ENCODE results near the gene WRNIP1.
A peak's percentile ranks its signal among the peaks of the same experiment; 100 is the strongest.

WRNIP1 gene

DNA sequence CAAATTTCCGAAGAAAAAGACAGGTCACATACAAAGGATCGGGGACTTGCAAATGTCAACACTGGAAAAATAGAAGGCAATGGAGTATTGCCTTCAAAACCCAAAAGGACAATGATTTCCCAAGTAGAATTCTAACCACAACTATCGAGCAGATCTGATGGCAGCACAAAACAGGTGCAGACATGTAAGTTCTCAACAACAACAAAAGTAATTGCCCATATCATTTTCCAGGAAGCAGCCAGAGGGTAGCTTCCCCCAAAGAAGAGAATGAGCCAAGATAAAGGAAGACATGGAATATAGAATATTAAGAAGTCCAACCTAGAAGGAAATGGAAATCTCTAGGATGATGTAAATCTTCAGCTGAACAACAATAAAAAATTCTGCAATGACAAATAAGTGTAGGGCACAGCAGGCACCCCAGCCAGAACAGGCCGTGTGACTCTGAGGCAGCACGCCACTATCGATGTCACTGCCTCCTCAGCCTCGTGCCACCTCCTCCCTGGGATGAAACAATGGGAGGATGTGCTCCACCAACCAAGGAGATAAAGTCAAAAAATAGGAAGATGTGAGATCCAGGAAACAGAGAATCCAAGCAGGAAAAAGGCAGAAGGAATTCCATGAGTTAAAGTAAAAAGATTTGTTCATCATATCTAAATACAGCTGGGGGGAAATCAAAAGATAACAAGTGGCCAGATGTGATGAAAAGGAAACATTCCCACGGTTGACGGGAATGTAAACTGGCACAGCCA is 42.3 kb downstream of the WRNIP1 start:
- peak; percentile 66 for DNase-seq (ENCODE audit: low spot score)

DNA sequence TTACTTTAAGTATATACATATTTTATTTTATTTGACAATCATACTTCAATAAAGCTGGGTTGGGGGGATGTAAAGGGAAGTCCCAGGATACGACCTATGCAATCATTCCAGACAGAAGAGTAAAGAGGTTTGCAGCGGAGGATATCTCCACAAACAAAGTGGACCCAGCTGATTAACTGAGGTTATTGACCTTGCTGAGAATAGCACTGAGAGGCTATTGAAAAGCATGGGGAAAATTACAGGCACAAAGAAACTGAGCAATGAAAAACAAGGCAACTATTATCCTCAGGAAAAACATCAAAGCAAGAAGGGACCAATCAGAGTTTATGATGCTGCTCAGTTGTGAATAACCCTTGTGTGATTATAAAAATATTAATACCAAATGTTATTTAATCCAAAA is 43.8 kb downstream of the WRNIP1 start:
- peak; percentile 61 for DNase-seq (ENCODE audit: low spot score)

DNA sequence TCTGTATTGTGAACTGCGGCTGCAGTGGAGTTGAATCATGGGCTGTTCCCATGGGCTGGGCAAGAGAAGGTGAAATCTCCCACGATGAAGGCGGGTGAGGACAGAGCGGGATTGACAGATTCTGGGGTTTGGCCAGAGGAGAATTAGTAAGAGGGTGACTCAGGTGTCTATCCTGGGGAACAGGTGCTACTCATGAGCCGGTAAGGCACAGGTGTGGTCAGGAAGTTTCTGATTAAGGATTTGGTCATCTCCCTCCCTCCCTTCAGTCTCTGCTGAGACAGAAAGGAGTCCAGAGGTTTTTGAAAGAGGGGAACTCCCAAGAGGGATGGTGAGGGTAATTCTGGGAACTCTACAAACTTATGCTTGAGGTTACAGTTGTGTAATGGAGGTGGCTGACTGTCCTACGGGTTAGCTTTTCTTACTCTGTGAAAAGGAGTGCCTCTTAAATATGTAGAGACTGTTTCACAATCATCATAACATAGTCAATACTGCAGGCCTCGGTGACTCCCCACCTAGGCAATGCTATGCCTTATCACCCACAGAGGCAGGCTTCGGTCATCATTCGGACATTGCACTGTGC is 45.0 kb downstream of the WRNIP1 start:
- DNase-seq (ENCODE audit: low spot score): no peak

DNA sequence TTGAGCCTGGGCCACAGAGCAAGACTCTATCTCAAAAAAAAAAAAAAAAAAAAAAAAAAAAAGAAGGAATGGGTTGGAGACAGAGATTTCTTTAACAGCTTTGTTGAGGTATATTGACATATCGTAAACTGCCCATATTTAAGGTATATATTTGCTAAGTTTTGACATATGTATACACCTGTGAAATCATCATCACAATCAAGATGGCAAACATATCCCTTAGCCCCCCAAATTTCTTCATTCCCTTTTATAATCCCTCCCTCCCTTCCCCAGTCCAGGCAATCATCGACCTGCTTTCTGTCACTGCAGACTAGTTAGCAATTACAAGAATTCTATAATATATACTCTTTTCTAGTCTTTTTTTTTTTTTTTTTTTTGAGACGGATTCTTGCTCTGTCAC is 47.5 kb downstream of the WRNIP1 start:
- DNase-seq (ENCODE audit: low spot score): no peak

DNA sequence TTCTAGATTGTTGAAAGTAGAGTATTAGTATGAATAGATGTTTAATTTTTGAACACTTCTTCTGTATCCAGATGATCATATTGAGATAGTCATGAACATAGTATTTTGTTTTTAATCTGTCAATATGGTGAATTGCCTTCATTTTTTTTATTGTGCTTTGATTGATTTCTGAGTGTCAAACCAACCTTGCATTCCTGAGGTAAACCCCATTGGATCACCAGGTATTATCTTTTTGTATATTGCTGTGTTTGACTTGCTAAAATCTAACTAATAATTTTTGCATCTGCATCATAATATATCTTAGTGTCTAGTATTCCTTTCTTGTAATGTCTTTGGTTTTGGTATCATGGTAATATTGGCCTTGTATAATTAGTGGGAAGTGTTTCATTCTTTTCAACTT is 51.0 kb downstream of the WRNIP1 start:
- no peak for DNase-seq (ENCODE audit: low spot score)

DNA sequence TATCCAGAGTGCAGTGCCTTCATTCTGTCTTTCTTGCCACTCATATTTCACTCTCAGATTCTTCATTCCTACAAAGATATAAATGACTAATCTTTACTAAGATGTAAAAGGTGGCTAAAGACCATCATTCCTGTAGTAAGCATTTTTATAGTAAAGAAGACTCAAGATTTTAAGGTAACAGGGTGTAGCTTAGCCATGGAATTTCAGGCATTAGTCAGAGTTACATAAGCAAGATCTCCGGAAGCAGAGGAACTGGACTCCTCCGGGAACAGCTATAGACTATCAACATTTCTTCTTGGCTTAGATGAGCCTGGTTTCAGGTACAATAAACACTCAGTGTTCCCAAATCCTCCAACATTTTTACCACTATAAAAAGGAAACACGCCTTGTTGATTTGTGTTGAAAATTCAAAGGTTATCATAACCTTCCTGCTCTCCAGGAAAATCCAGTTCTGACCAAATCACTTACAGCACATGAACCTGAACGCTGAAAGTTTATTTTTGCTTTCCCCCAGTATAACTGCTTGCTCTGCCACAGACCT is 52.8 kb downstream of the WRNIP1 start:
- DNase-seq (ENCODE audit: low spot score): no peak

DNA sequence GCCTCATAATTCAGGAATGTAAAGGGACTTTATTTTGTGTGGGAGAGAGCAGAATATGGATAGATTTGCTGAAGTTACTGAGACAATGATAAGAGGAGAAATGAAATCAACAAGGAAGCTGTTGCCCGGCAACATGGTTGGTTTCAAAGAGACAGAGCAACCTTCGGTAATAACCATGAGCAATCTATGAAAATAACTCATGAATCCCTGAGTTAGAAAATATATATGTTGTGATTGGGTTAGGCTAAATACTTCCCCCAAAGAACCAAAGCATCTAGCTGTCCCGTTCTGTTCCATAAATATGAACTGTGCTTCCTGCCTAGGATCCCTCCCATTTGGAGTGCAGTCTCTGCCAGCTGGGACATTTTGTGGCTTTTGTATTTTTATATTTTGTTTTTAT is 53.4 kb downstream of the WRNIP1 start:
- no peak for DNase-seq (ENCODE audit: low spot score)

DNA sequence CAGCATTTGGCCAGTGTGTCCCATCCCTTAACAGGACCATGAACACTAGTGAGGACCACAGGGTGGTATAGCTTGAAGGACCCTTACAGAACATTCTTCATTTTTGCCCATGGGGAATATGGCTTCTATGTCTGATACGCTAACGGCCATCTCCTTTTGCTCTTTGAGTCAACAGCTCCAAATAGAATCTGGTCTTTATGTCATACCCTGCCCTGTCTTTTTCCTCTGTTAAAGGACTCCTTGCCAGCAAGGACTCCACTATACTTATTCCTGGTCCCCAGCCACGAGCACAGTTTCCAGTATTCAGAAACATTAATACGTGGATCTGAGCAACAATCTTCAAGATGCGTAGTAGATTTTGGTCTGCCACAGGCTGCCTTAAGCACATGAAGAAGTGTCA is 53.9 kb downstream of the WRNIP1 start:
- DNase-seq (ENCODE audit: low spot score): no peak

DNA sequence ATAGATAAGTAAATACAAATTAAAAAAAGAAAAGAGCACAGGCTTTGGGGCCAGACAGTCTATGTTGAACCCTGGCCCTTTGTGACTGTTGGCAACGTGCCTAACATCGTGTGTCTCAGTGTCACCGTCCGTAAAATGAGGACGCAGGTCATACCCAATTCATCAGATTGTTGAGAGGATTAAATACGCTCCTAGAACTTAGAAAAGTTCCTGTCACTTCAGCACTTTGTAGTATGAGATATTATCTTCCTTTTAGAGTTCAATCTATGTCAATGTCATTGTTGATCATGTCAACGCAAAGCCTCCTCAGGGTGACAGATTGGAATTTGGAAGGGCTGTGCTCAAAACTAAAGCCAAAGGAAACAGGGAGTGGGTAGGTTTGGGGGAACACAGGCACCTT is 54.8 kb downstream of the WRNIP1 start:
- no peak for DNase-seq (ENCODE audit: low spot score)

DNA sequence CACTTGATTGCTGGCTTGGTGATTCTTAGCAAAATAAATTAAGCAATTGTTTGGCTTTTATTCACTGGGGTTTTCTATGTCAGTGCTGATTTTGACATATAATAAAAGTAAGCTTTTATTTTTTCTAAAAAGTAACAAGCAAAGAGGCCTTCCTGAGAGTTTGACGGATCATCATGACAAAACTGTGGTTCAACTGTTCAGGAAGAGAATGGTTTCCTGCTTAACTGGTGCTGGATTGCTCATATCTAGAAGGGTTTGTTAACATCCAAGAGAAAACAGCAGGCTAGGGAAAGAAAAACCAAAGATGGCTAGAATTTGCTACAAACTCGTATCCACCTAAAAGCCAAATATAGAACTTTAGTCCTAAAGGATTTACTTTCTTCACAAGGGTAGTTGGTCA is 55.2 kb downstream of the WRNIP1 start:
- DNase-seq (ENCODE audit: low spot score): no peak

DNA sequence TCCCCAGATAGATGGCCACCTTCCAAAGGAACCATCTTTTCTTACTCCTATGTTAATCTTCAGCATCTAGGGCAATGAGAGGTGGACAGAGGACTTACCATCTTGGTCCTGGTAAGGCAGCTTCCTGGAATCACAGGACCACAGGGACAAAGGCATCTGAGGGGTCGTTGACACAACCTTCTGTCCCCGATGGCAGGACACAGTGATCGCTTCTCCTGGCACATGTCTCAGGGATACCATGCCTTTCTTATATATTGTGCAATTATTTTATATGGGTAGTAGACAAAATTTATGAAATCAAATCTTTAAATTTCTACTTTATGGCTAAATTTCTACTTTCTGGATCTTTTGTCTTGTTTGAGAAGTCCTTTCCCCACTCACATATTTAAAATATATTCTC is 56.4 kb downstream of the WRNIP1 start:
- no peak for DNase-seq (ENCODE audit: low spot score)

DNA sequence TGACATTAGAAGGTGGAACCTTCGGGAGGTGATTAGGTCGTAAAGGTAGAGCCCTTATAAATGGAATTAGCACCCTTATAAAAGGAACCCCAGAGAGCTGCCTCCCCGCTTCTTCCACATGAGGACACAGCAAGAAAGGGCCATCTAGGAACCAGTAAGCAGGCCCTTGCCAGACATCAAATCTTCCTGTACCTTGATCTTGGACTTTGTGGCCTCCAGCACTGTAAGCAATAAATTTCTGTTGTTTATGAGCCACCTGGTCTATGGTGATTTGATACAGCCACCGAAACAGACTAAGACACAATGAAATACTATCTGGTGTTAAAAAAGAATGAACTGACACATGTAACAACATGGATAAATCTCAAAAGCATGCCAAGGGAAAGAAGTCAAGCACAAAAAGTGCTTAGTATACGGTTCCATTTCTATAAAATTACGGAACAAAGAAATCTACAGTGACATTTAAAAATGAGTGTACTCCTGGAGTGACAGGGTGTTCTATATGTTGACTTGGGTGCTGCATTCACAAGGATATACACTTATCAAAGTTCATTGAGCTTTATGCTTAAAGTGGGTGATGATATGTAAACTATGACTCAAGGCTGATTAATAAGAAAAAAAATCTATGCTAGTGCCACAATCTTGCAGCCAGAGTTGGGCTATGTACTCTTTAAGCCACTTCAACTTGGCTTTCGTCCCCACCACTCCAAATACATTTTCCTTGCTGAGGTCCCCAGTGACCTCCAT is 58.1 kb downstream of the WRNIP1 start:
- DNase-seq (ENCODE audit: low spot score): no peak

DNA sequence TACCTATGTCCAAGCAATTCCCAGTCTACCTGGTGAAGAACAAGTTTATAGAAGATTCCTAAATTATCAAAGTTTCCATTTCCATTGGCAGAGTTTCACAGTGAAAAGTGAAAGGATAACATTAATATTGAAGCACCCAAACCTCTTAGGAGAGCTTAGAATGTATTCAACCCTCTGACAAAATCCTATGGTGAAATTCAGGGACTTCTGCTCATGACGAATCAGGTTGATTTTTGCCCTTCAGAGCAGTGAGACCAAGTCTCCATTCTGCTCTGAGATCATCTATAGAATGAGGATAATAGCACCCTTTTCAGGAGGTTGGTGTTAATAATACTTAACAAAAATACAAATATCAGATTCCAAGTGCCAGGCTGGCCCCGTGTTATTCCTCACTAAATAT is 60.9 kb downstream of the WRNIP1 start:
- no peak for DNase-seq (ENCODE audit: low spot score)

DNA sequence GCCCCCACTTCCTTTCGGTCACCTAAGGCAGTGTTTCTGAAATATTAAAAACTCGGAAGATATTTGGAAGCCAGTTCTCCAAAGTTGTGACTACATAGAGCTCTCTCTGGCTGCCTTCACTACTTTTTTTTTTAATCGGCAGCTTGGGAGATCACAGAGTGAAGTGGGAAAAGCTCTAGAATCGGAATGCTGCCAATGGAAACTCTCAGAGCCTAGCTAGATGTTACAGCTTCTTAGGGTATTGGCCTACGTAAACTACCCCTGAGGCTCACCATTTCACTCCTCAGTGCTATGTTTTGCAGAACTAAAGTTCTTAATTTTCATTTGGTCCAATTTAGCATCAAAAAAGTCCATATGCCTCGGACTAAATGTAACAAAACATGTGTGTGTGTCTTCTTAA is 61.9 kb downstream of the WRNIP1 start:
- no peak for DNase-seq (ENCODE audit: low spot score)

DNA sequence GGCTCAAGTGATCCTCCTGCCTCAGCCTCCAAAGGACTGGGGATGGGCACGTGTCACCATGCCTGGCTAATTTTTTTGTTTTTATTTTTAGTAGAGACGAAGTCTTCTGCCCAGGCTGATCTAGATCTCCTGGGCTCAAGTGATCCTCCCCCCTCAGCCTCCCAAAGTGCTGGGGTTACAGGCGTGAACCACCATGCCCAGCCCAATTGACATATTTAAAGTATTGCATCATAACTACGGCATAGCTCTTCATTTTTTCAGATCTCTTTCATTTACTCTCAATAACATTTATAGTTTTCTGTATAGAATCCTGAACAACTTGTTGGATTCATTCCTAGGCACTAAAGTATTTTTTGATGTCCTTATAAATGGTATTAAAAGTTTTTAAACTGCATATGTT is 63.4 kb downstream of the WRNIP1 start:
- DNase-seq (ENCODE audit: low spot score): no peak

DNA sequence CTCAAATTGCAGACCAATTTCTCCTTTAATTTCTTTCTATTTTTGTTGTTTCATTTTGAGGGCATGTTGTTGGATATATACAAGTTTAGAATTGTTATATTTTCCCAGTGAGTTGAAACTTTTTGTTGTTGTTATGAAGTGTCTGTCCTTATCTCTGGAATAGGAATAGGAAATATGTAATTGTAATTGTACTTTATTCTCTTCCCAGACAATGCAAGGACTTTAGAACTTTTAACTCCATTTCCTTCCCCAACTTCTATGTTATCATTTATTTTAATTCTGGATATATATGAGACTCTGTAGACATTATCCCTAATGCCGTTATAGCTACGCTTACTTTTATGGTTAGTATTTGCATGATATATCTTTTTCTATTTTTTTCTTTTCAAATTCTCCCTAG is 64.1 kb downstream of the WRNIP1 start:
- DNase-seq (ENCODE audit: low spot score): no peak

DNA sequence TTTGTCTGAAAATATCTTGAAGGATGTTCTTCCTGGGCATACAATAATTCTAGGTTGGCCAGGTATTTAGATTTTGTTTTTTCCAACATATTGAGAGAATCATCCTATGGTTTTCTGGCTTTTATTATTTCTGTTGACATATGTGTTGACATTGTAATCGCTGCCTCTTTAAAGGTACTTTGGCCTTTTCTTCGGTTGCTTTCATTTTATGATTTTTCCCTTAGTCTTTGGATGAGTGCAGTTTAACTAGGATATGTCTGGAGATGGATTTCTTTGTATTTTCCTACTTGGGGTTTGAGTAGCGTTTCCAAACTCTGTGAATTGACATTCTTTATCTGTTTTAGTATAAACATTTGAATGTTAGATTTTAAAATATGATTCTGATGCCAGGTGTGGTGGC is 65.0 kb downstream of the WRNIP1 start:
- no peak for DNase-seq (ENCODE audit: low spot score)

DNA sequence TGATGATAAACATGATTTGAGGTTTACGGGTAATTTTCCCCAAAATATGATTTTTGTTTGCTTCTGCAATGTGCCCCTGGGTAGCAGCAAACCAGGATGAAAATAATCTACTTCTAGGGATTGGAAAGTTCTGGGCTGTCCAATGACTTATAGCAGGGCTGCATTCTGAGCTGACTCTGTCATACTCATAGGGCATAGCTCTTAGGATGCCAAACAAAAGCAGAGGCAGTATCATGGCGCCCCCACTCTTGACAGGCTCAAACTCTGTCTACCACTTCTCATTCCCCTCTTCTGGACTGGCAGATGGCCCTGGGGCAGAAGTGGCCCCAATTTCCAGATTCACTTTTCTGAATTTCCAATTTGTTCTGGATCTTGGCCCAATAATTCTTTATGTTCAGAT is 66.2 kb downstream of the WRNIP1 start:
- no peak for DNase-seq (ENCODE audit: low spot score)

DNA sequence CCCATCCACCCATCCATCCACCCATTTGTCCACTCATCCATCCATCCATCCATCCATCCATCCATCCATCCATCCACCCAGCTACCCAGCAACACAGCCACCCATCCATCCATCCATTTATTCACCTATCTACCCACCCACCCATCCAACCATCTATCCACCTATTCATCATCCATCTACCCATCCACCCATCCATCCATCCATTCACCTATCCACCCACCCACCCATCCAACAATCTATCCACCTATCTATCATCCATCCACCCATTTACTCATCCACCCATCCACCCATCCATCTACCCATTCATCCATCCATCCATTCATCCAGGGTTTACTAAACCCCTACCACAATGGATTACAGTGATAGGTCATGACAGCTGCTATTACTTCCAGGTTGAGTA is 69.1 kb downstream of the WRNIP1 start:
- no peak for DNase-seq (ENCODE audit: low spot score)
